Measurements from ENCODE around the gene PPM1F. TPM values are rescaled to one million over a fixed set of nuclear protein-coding genes. Genes with fewer than 3 reads are reported as not detected.
"Not testable (repeated sequence)": the region's sequence is repeated elsewhere in the genome, so short reads cannot be mapped to it uniquely, and the experiment has no call there.

The PPM1F gene
- total RNA-seq, 2 donors from 2014 or later: 37.6 to 49.2 TPM

- Mint-ChIP-seq H3K4me1 (no peaks in the 10 kb centered on the region), H3K4me3 (no peak overlapping the region), H3K27ac (no peak overlapping the region), H3K27me3 (ENCODE audit: insufficient read depth) (peaks cover 9% of the 10 kb centered on the region), H3K36me3 (ENCODE audit: low read depth) (no peaks in the 10 kb centered on the region), H3K9me3 (peaks cover 11% of the 10 kb centered on the region)
- no peak for DNase-seq
- Histone ChIP-seq H3K27ac (ENCODE audit: low read depth, low read length) (no peak overlapping the region), H3K9ac (ENCODE audit: extremely low read depth, low read length, poor library complexity, severe bottlenecking) (no peak overlapping the region), H3K36me3 (ENCODE audit: control insufficient read depth, insufficient read depth, low read length) (no peaks in the 10 kb centered on the region), H3K9me3 (ENCODE audit: control insufficient read depth, low read length) (no peaks in the 10 kb centered on the region), H3K4me1 (ENCODE audit: control insufficient read depth, insufficient read depth, low read length) (no peaks in the 10 kb centered on the region), H3K4me3 (ENCODE audit: low read length) (no peak overlapping the region), H3K27me3 (ENCODE audit: control insufficient read depth, insufficient read depth, low read length, poor library complexity, severe bottlenecking) (no peaks in the 10 kb centered on the region)
- TF ChIP-seq CTCF (conservative IDR thresholded peaks at IDR 0.05): no peak
- 83 to 93% methylated on average over 5 to 10 of the region's 10 CpGs for WGBS, 2 experiments (ENCODE audit: insufficient coverage in 1 of 2, insufficient read length in 1 of 2)
Measured at GRCh38 chr22:21881841-21882753, 70.6 kb downstream of the PPM1F start.

- no peak overlapping the region for H3K4me3 ChIP-seq (ENCODE audit: low read length)
- H3K9me3 ChIP-seq (ENCODE audit: control insufficient read depth, low read length): no peaks in the 10 kb centered on the region
- H3K27ac ChIP-seq (ENCODE audit: low read depth, low read length): no peak overlapping the region
- no peak overlapping the region for H3K4me3 Mint-ChIP-seq
- H3K36me3 ChIP-seq (ENCODE audit: control insufficient read depth, insufficient read depth, low read length): no peaks in the 10 kb centered on the region
- no peaks in the 10 kb centered on the region for H3K36me3 Mint-ChIP-seq (ENCODE audit: low read depth)
- no peak for TF ChIP-seq CTCF (conservative IDR thresholded peaks at IDR 0.05)
- no peaks in the 10 kb centered on the region for H3K9me3 Mint-ChIP-seq
- no peak overlapping the region for H3K9ac ChIP-seq (ENCODE audit: extremely low read depth, low read length, poor library complexity, severe bottlenecking)
- no peak for DNase-seq
- no peaks in the 10 kb centered on the region for H3K4me1 Mint-ChIP-seq
- H3K27me3 ChIP-seq (ENCODE audit: control insufficient read depth, insufficient read depth, low read length, poor library complexity, severe bottlenecking): no peaks in the 10 kb centered on the region
- H3K27ac Mint-ChIP-seq: no peak overlapping the region
- WGBS, 2 experiments (ENCODE audit: insufficient coverage in 1 of 2, insufficient read length in 1 of 2): 96 to 100% methylated on average over 2 to 4 of the region's 4 CpGs
- H3K27me3 Mint-ChIP-seq (ENCODE audit: insufficient read depth): peaks cover 15% of the 10 kb centered on the region
- no peaks in the 10 kb centered on the region for H3K4me1 ChIP-seq (ENCODE audit: control insufficient read depth, insufficient read depth, low read length)
Measured at GRCh38 chr22:21876486-21877176, 76.0 kb downstream of the PPM1F start.

GRCh38 chr22:21874953-21875352 lies 77.7 kb downstream of the PPM1F start:
- H3K27me3 ChIP-seq (ENCODE audit: control insufficient read depth, insufficient read depth, low read length, poor library complexity, severe bottlenecking); H3K9me3 ChIP-seq (ENCODE audit: control insufficient read depth, low read length); H3K36me3 Mint-ChIP-seq (ENCODE audit: low read depth); H3K27ac ChIP-seq (ENCODE audit: low read depth, low read length); DNase-seq; H3K4me3 ChIP-seq (ENCODE audit: low read length); H3K36me3 ChIP-seq (ENCODE audit: control insufficient read depth, insufficient read depth, low read length); H3K4me1 Mint-ChIP-seq; H3K9me3 Mint-ChIP-seq; H3K9ac ChIP-seq (ENCODE audit: extremely low read depth, low read length, poor library complexity, severe bottlenecking); H3K4me3 Mint-ChIP-seq; H3K27ac Mint-ChIP-seq; H3K4me1 ChIP-seq (ENCODE audit: control insufficient read depth, insufficient read depth, low read length): not testable (repeated sequence)
- peaks cover 13% of the 10 kb centered on the region for H3K27me3 Mint-ChIP-seq (ENCODE audit: insufficient read depth)
- WGBS, 2 experiments (ENCODE audit: insufficient coverage in 1 of 2, insufficient read length in 1 of 2): 76 to 81% methylated on average over 4 of the region's 4 CpGs
